GM19397 (cell line): Measurements from ENCODE around the gene CRY1.
"Not testable (repeated sequence)": the region's sequence is repeated elsewhere in the genome, so short reads cannot be mapped to it uniquely, and the experiment has no call there.

Experiments
- ATAC-seq: cut with Tn5 transposase; IDR thresholded peaks from one replicate; pipeline ENCODE4 v1.9.1; 2021; ENCODE audit warnings: mild to moderate bottlenecking, moderate library complexity; ENCODE audit not compliant: unreplicated experiment

CRY1 gene

GRCh38 chr12:107073266-107073665 is 20.1 kb downstream of the CRY1 start:
- ATAC-seq = not testable (repeated sequence)

- ATAC-seq = no peak
Observed at GRCh38 chr12:107066691-107067090, 26.7 kb downstream of the CRY1 start.

GRCh38 chr12:107064687-107065086 is 28.7 kb downstream of the CRY1 start:
- no peak for ATAC-seq

GRCh38 chr12:107064243-107064642 is 29.1 kb downstream of the CRY1 start:
- ATAC-seq = no peak

GRCh38 chr12:107058190-107058589 is 35.2 kb downstream of the CRY1 start:
- no peak for ATAC-seq

- no peak for ATAC-seq
Observed at GRCh38 chr12:107057071-107057834, 36.1 kb downstream of the CRY1 start.

GRCh38 chr12:107053709-107054108 is 39.6 kb downstream of the CRY1 start:
- no peak for ATAC-seq

GRCh38 chr12:107045186-107045585 is 48.2 kb downstream of the CRY1 start:
- no peak for ATAC-seq

- no peak for ATAC-seq
Observed at GRCh38 chr12:107042801-107043200, 50.5 kb downstream of the CRY1 start.

- ATAC-seq = no peak
Observed at GRCh38 chr12:107035733-107036132, 57.6 kb downstream of the CRY1 start.

- ATAC-seq = no peak
Observed at GRCh38 chr12:107033758-107034739, 59.3 kb downstream of the CRY1 start.

- ATAC-seq = no peak
Observed at GRCh38 chr12:107032266-107032665, 61.1 kb downstream of the CRY1 start.

GRCh38 chr12:107031061-107031460 is 62.3 kb downstream of the CRY1 start:
- ATAC-seq = no peak

GRCh38 chr12:107029081-107029480 is 64.3 kb downstream of the CRY1 start:
- no peak for ATAC-seq

GRCh38 chr12:107027636-107028053 is 65.7 kb downstream of the CRY1 start:
- ATAC-seq = no peak

GRCh38 chr12:107026806-107027635 is 66.3 kb downstream of the CRY1 start:
- no peak for ATAC-seq

- not testable (repeated sequence) for ATAC-seq
Observed at GRCh38 chr12:107026356-107026755, 67.0 kb downstream of the CRY1 start.

- ATAC-seq = no peak
Observed at GRCh38 chr12:107025671-107026070, 67.7 kb downstream of the CRY1 start.

GRCh38 chr12:107019546-107019945 is 73.8 kb downstream of the CRY1 start:
- no peak for ATAC-seq

- ATAC-seq = no peak
Observed at GRCh38 chr12:107017042-107017441, 76.3 kb downstream of the CRY1 start.

- no peak for ATAC-seq
Observed at GRCh38 chr12:107014055-107014454, 79.3 kb downstream of the CRY1 start.
